ENCODE results near the gene YWHAG. TPM values are rescaled to one million over a fixed set of nuclear protein-coding genes. Genes with fewer than 3 reads are reported as not detected.
A peak's percentile ranks its signal among the peaks of the same experiment; 100 is the strongest.
"Not testable (repeated sequence)": the region's sequence is repeated elsewhere in the genome, so short reads cannot be mapped to it uniquely, and the experiment has no call there.

The YWHAG gene
- 10 to 100 TPM; 62.7 to 66.5 TPM for total RNA-seq

DNA sequence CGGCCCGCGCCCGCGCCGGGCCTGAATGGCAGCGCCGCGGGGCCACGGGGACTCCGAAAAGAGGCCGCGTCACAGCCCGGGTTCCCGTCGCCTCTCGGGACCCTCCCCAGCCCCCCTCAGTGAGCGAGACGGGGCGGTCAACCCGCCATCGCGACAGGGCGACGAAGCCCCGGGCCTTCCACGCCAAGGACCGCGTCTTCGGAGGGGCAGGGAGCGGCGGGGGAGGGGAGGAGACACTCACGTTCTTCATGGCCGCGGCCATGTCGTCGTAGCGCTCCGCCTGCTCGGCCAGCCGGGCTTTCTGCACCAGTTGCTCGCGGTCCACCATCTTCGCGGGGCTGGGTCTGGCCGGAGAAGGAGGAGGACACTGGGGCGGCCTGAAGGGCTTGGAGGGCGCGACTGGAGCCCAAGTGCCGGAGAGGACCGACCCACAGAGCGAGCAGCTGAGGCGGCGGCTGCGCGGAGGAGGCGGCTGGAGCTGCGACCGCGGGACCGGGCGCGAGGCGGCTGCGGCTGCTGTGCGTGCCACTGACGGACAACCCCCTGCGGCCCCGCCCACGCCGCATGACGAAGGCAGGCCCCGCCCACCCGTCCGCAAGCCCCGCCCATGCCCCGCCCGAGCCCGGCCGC lies at the start of gene YWHAG:
TSS of gene YWHAG (minus strand) at position 511 of the 630 bp plus-strand sequence. CDS start at position 328, 183 bp downstream.
- Mint-ChIP-seq H3K9me3 (no peaks in the 10 kb centered on the region), H3K36me3 (peaks cover 24% of the 10 kb centered on the region), H3K4me3 (peak within 1 kb of the TSS; percentile 93), H3K4me1 (peaks cover 31% of the 10 kb centered on the region), H3K27me3 (peaks cover 2% of the 10 kb centered on the region), H3K27ac (peak within 1 kb of the TSS; percentile 99)
- POLR2A ChIA-PET, result interaction anchor here (0.9 to 3.5 kb wide), 8 partner anchors 19 to 180 kb away, joined by 3 to 54 read pairs (median 4); no protein-coding TSS in a partner anchor
- ATAC-seq (ENCODE audit: low read depth), result peak; percentile 65
- no peak for DNase-seq

DNA sequence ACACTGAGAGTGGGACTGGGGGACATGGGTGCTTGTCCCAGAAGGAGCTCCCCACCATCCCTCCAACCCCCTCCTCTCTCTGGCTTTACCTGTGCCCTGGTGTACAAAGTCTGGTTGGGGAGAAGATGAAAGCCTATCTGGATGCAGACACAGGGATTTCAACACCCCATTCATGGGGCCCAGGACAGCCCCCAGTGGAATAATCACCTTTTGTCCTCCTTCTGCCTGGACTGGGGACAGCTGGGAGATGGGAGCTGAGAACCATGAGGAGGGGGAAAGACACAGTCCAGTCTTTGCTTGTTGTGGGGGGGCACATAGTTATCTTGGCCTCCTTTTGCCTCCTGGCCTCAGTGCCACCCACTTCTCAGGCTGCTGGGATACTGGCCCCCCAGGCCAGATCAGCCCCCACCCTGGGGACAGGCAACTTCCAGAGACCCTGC lies 49.4 kb upstream of the YWHAG start:
- Mint-ChIP-seq H3K9me3 (no peaks in the 10 kb centered on the region), H3K4me3 (no peak overlapping the region), H3K36me3 (no peaks in the 10 kb centered on the region), H3K27me3 (no peaks in the 10 kb centered on the region), H3K27ac (no peak overlapping the region), H3K4me1 (peaks cover 5% of the 10 kb centered on the region)
- ATAC-seq (ENCODE audit: low read depth), result no peak
- no peak for DNase-seq
- POLR2A ChIA-PET, result no interaction called here

- Mint-ChIP-seq H3K4me3 (no peak overlapping the region), H3K36me3 (no peaks in the 10 kb centered on the region), H3K27ac (no peak overlapping the region), H3K9me3 (no peaks in the 10 kb centered on the region), H3K27me3 (no peaks in the 10 kb centered on the region), H3K4me1 (peaks cover 5% of the 10 kb centered on the region)
- no peak for ATAC-seq (ENCODE audit: low read depth)
- POLR2A ChIA-PET, result interaction anchor here (1.2 kb wide), 1 partner anchor 10 kb away, joined by 3 read pairs; no protein-coding TSS in a partner anchor
- no peak for DNase-seq
Observed at GRCh38 chr7:76407718-76408117, 48.9 kb upstream of the YWHAG start.

GRCh38 chr7:76405738-76406137 lies 46.9 kb upstream of the YWHAG start:
- peaks cover 5% of the 10 kb centered on the region for H3K4me1 Mint-ChIP-seq
- DNase-seq, result no peak
- POLR2A ChIA-PET, result no interaction called here
- no peak overlapping the region for H3K27ac Mint-ChIP-seq
- no peaks in the 10 kb centered on the region for H3K27me3 Mint-ChIP-seq
- no peak for ATAC-seq (ENCODE audit: low read depth)
- H3K9me3 Mint-ChIP-seq, result no peaks in the 10 kb centered on the region
- no peak overlapping the region for H3K4me3 Mint-ChIP-seq
- no peaks in the 10 kb centered on the region for H3K36me3 Mint-ChIP-seq

DNA sequence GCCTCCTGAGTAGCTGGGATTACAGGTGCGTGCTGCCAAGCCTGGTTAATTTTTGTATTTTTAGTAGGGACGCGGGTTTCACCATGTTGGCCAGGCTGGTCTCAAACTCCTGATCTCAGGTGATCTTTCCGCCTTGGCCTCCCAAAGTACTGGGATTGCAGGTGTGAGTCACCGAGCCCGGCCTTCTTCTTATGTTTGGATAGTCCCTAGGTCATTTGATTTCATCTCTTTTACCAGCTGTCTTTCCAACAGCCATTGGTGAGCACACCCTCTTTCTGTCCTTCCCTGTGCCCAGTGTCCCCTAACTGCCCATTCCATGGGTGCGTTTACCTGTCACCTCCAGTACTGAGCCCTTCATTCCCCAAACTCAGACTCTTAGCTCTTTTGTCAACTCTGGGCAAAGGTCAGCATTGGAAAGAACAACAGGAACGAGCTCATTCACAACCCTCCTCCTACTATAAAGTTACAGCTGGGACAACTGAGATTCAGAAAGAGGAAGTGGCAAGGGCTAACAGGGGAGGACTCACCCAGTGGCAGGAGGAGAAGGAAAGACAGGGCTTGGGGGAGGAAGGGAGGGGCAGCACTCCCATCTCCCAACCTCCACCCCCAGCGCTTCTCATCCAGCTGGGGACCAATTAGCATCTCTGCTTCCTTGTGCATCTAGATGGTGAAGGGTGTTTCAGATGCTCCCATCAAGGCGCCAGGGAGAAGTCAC lies 45.1 kb upstream of the YWHAG start:
- no peaks in the 10 kb centered on the region for H3K27me3 Mint-ChIP-seq
- no peaks in the 10 kb centered on the region for H3K36me3 Mint-ChIP-seq
- no peak overlapping the region for H3K27ac Mint-ChIP-seq
- peaks cover 5% of the 10 kb centered on the region for H3K4me1 Mint-ChIP-seq
- no peak for ATAC-seq (ENCODE audit: low read depth)
- no peak overlapping the region for H3K4me3 Mint-ChIP-seq
- POLR2A ChIA-PET, result no interaction called here
- no peak for DNase-seq
- no peaks in the 10 kb centered on the region for H3K9me3 Mint-ChIP-seq

GRCh38 chr7:76403097-76403496 lies 44.3 kb upstream of the YWHAG start:
- H3K27ac Mint-ChIP-seq; H3K4me3 Mint-ChIP-seq; H3K36me3 Mint-ChIP-seq; POLR2A ChIA-PET; H3K27me3 Mint-ChIP-seq; ATAC-seq (ENCODE audit: low read depth); H3K4me1 Mint-ChIP-seq; H3K9me3 Mint-ChIP-seq; DNase-seq: not testable (repeated sequence)

GRCh38 chr7:76400248-76400647 lies 41.5 kb upstream of the YWHAG start:
- ATAC-seq (ENCODE audit: low read depth) (no peak), DNase-seq (no peak)
- POLR2A ChIA-PET, result interaction anchor here (0.6 kb wide), 1 partner anchor 85 kb away, joined by 6 read pairs; no protein-coding TSS in a partner anchor
- no peak overlapping the region for H3K27ac Mint-ChIP-seq
- H3K4me3 Mint-ChIP-seq, result no peak overlapping the region
- H3K4me1 Mint-ChIP-seq, result peaks cover 13% of the 10 kb centered on the region
- H3K9me3 Mint-ChIP-seq, result no peaks in the 10 kb centered on the region
- H3K36me3 Mint-ChIP-seq, result no peaks in the 10 kb centered on the region
- H3K27me3 Mint-ChIP-seq, result no peaks in the 10 kb centered on the region

DNA sequence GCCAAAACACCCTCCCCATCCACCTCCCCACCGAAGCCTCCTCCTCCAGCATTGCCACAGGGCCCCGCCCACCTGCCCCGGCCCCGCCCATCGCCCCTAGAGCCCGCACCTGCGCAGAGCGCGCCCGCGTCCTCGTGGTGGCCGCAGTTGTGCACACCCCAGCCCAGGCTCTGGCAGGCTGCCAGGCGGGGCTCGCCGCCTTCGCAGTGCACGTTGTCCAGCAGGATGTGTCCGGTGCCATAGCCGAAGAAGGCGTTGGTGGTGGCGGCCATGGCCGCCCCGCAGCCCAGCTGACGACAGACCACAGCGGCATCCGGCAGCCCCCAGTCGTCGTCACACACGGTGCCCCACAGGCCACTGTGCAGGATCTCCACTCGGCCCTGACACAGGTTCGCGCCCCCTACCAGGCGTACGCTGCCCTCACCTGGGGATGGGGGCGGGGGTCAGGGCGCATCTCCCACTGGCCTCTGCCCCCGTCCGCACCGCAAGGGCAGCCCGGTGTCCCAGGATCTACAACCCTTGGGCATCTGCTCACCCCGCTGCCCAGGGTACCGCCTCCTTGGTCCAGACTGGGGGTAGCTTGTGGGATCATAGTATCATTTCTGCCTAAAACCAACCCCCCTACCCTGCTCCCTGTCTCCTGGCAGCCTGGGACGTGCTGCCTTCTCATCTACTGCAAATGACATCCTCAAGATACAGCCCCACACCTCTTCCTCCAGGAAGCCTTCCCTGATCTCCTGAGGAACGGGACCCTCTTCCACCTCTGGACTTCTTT lies 38.8 kb upstream of the YWHAG start:
- peaks cover 11% of the 10 kb centered on the region for H3K4me1 Mint-ChIP-seq
- POLR2A ChIA-PET, result interaction anchor here (1.0 to 1.2 kb wide), 3 partner anchors 10 to 79 kb away, joined by 3 to 4 read pairs (median 3); no protein-coding TSS in a partner anchor
- peak; percentile 48 for ATAC-seq (ENCODE audit: low read depth)

GRCh38 chr7:76396864-76397263 lies 38.1 kb upstream of the YWHAG start:
- H3K27ac Mint-ChIP-seq, result no peak overlapping the region
- POLR2A ChIA-PET, result interaction anchor here (0.6 to 1.2 kb wide), 4 partner anchors 10 to 79 kb away, joined by 3 to 5 read pairs (median 4); no protein-coding TSS in a partner anchor
- ATAC-seq (ENCODE audit: low read depth) (no peak), DNase-seq (no peak)
- H3K27me3 Mint-ChIP-seq, result no peaks in the 10 kb centered on the region
- peaks cover 12% of the 10 kb centered on the region for H3K4me1 Mint-ChIP-seq
- peak overlapping the region; percentile 64 for H3K4me3 Mint-ChIP-seq
- no peaks in the 10 kb centered on the region for H3K9me3 Mint-ChIP-seq
- H3K36me3 Mint-ChIP-seq, result no peaks in the 10 kb centered on the region

More for the DNA sequence above, 38.8 kb upstream of the YWHAG start:
- Mint-ChIP-seq H3K9me3 (no peaks in the 10 kb centered on the region), H3K36me3 (no peaks in the 10 kb centered on the region), H3K27ac (peak overlapping the region; percentile 81), H3K27me3 (no peaks in the 10 kb centered on the region), H3K4me3 (peak overlapping the region; percentile 64)
- peak; percentile 86 for DNase-seq

DNA sequence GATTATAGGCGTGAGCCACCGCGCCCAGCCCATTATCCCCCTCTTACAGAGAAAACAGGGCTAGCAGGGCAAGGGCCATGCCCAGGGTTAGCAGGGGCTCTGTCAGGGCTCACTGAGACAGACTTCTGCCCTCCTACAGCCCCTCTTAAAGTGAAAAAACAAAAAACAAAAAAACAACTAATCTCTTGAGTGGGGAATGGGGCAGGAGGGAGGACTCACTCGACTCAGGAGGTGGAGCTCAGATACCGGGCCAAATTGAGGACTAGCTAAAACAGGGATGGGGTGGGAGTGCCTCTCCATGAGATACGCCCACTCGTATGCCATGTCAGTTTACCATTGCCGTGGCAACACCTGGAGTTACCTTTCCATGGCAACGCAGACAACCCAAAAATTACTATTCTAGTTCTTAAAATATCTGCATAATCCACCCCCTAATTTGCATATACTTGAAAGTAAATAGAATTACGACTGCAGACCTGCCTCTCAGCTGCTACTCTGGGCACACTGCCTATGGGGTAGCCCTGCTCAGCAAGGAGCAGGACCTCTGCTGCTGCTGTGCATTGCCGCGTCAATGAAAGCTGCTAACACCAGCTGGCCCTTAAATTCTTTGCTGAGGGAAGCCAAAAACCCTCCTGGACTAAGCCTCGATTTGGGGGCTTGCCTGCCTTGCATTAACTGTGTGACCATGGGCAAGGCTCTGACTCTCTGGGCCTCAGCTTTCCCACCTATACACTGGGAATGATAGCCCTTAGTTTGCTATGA lies 37.4 kb upstream of the YWHAG start:
- H3K4me3 Mint-ChIP-seq, result no peak overlapping the region
- H3K27ac Mint-ChIP-seq, result no peak overlapping the region
- H3K36me3 Mint-ChIP-seq, result no peaks in the 10 kb centered on the region
- peaks cover 12% of the 10 kb centered on the region for H3K4me1 Mint-ChIP-seq
- no peaks in the 10 kb centered on the region for H3K9me3 Mint-ChIP-seq
- ATAC-seq (ENCODE audit: low read depth) (no peak), DNase-seq (no peak)
- no peaks in the 10 kb centered on the region for H3K27me3 Mint-ChIP-seq
- POLR2A ChIA-PET, result interaction anchor here (0.6 to 1.2 kb wide), 2 partner anchors 14 to 36 kb away, joined by 4 to 5 read pairs; no protein-coding TSS in a partner anchor

DNA sequence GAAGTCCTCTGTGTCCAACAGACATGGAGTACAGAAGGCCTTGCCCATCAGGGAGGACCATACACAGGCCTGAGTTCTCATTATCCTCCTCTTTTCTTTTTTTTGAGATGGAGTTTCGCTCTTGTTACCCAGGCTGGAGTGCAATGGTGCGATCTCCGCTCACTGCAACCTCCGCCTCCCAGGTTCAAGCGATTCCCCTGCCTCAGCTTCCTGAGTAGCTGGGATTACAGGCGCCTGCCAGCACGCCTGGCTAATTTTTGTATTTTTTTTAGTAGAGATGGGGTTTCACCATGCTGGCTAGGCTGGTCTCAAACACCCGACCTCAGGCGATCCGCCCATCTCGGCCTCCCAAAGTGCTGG lies 36.8 kb upstream of the YWHAG start:
- H3K9me3 Mint-ChIP-seq; H3K27me3 Mint-ChIP-seq; POLR2A ChIA-PET; H3K36me3 Mint-ChIP-seq; DNase-seq; H3K27ac Mint-ChIP-seq; H3K4me3 Mint-ChIP-seq; ATAC-seq (ENCODE audit: low read depth): not testable (repeated sequence)
- peaks cover 12% of the 10 kb centered on the region for H3K4me1 Mint-ChIP-seq

- DNase-seq, result no peak
- no peak overlapping the region for H3K27ac Mint-ChIP-seq
- no peak for ATAC-seq (ENCODE audit: low read depth)
- no peak overlapping the region for H3K4me3 Mint-ChIP-seq
- POLR2A ChIA-PET, result no interaction called here
- no peaks in the 10 kb centered on the region for H3K9me3 Mint-ChIP-seq
- no peaks in the 10 kb centered on the region for H3K27me3 Mint-ChIP-seq
- no peaks in the 10 kb centered on the region for H3K36me3 Mint-ChIP-seq
- peaks cover 12% of the 10 kb centered on the region for H3K4me1 Mint-ChIP-seq
Observed at GRCh38 chr7:76394957-76395356, 36.2 kb upstream of the YWHAG start.

All from activated naive CD8-positive, alpha-beta T cell treated with anti-CD3 and anti-CD28 coated beads, Interleukin-2, amount 10 ng/mL, durations not matched to agents 7 days and 5 days (primary cell).